AG04449 (cell line): ENCODE data around the gene SLC24A3.

Source experiments
- CTCF ChIA-PET: fragments of 350-600 bp; formaldehyde crosslinking; extraction: SDS; loops from one replicate; lab custom pipeline; 2021; ENCODE audit warnings: antibody characterized with exemption; lab: Yijun Ruan, JAX
- POLR2A ChIA-PET: fragments of 400-600, 350-600 bp; formaldehyde crosslinking; extraction: SDS; loops from one replicate; lab custom pipeline; 2020; ENCODE audit warnings: antibody characterized with exemption, inconsistent platforms; lab: Yijun Ruan, JAX
- DNase-seq: peaks from one replicate; pipeline ENCODE4 v3.0.0-alpha.2; 2010; ENCODE audit warnings: low read depth, low spot score
- H3K4me3 ChIP-seq: 2 replicates; pipeline ENCODE4 v1.5.1; 2011; ENCODE audit warnings: low read depth, mild to moderate bottlenecking, control low read depth, low read length
- CTCF ChIP-seq: IDR thresholded peaks from one replicate; pipeline ENCODE4 v1.5.1; 2011; ENCODE audit warnings: mild to moderate bottlenecking, moderate library complexity, low read length, control low read depth, inconsistent platforms; ENCODE audit not compliant: insufficient read depth; ENCODE audit errors: missing control alignments

SLC24A3 gene

DNA sequence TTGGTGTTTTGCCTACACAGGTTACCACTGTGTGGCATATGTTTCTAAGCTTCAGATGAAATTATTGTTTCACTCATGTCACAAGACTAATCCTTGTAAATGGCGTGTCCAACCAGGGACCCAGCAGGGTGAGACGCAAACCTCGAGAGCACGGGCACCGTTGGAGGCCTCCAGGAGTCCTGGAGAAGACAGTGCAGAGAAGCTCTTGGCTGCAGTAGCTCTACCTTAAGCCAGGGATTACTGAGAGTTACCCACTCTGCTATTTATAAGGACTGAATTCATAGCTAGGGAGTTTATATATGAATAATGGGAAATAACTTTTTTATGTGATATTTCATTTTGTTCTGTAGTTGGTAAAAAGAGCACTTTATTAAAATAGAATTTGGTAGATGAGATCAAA, 137.4 kb downstream of the SLC24A3 start:
- ChIA-PET CTCF (interaction anchor here (1.2 kb wide), 1 partner anchor 234 kb away, joined by 5 read pairs; no protein-coding TSS in a partner anchor), POLR2A (no interaction called here)
- H3K4me3 ChIP-seq, result no peak overlapping the region
- no peak for DNase-seq
- no peak for TF ChIP-seq CTCF

- DNase-seq, result no peak
- no peak for TF ChIP-seq CTCF
- CTCF ChIA-PET, result interaction anchor here (1.0 kb wide), 1 partner anchor 13 kb away, joined by 3 read pairs; no protein-coding TSS in a partner anchor
- POLR2A ChIA-PET, result no interaction called here
- no peak overlapping the region for H3K4me3 ChIP-seq
These were observed 139.1 kb downstream of the SLC24A3 start for GRCh38 chr20:19351542-19351941.

GRCh38 chr20:19354950-19355349, 142.5 kb downstream of the SLC24A3 start:
- TF ChIP-seq CTCF, result no peak
- no peak overlapping the region for H3K4me3 ChIP-seq
- DNase-seq, result no peak
- CTCF ChIA-PET, result interaction anchor here (0.7 to 1.0 kb wide), 2 partner anchors 229 to 686 kb away, joined by 3 to 5 read pairs; no protein-coding TSS in a partner anchor
- POLR2A ChIA-PET, result no interaction called here

- no peak for DNase-seq
- CTCF ChIA-PET, result interaction anchor here (1.1 kb wide), 2 partner anchors 25 to 222 kb away, joined by 3 read pairs; no protein-coding TSS in a partner anchor
- POLR2A ChIA-PET, result no interaction called here
- no peak overlapping the region for H3K4me3 ChIP-seq
- TF ChIP-seq CTCF, result no peak
These were observed 149.3 kb downstream of the SLC24A3 start for GRCh38 chr20:19361790-19362189.

- ChIA-PET POLR2A (no interaction called here), CTCF (no interaction called here)
- DNase-seq, result no peak
- TF ChIP-seq CTCF, result no peak
- H3K4me3 ChIP-seq, result no peak overlapping the region
These were observed 151.0 kb downstream of the SLC24A3 start for GRCh38 chr20:19363476-19363875.

- no peak for DNase-seq
- no peak for TF ChIP-seq CTCF
- H3K4me3 ChIP-seq, result no peak overlapping the region
- POLR2A ChIA-PET, result no interaction called here
- CTCF ChIA-PET, result no interaction called here
These were observed 155.1 kb downstream of the SLC24A3 start for GRCh38 chr20:19367591-19367990.
